Hepatocyte (in vitro differentiated cells): ENCODE measurements around the gene ADISSP. TPM values are rescaled to one million over a fixed set of nuclear protein-coding genes. Genes with fewer than 3 reads are reported as not detected.

Experiments
- DNase-seq: peaks from one replicate; pipeline ENCODE4 v3.0.0-alpha.2; 2016; ENCODE audit warnings: low spot score
- H2AFZ ChIP-seq: fragments of 200-600 bp; sonication (generic); 2 replicates; pipeline ENCODE4 v1.6.0; 2016; ENCODE audit warnings: antibody characterized with exemption, mild to moderate bottlenecking
- H3K27ac ChIP-seq: fragments of 200-600 bp; sonication (generic); 2 replicates; pipeline ENCODE4 v1.5.1; 2016; ENCODE audit warnings: mild to moderate bottlenecking
- H3K27me3 ChIP-seq: fragments of 200-600 bp; sonication (generic); 2 replicates; pipeline ENCODE4 v1.6.1; 2016
- H3K36me3 ChIP-seq: fragments of 200-600 bp; sonication (generic); replicated peaks from 2 replicates; pipeline ENCODE4 v1.5.1; 2016; ENCODE audit warnings: low read depth; ENCODE audit not compliant: insufficient read depth
- H3K4me1 ChIP-seq: fragments of 200-600 bp; sonication (generic); 2 replicates; pipeline ENCODE4 v1.5.1; 2016; ENCODE audit warnings: mild to moderate bottlenecking, moderate library complexity; ENCODE audit not compliant: insufficient read depth
- H3K4me2 ChIP-seq: fragments of 200-600 bp; sonication (generic); 2 replicates; pipeline ENCODE4 v1.6.0; 2016
- H3K4me3 ChIP-seq: fragments of 200-600 bp; sonication (generic); 2 replicates; pipeline ENCODE4 v1.5.1; 2016; ENCODE audit warnings: mild to moderate bottlenecking
- H3K79me2 ChIP-seq: fragments of 200-600 bp; sonication (generic); 2 replicates; pipeline ENCODE4 v1.6.0; 2017; ENCODE audit warnings: mild to moderate bottlenecking
- H3K9me2 ChIP-seq: fragments of 200-600 bp; sonication (generic); replicated peaks from 2 replicates; pipeline ENCODE4 v1.6.0; 2017; ENCODE audit warnings: mild to moderate bottlenecking; ENCODE audit not compliant: insufficient read depth
- H3K9me3 ChIP-seq: fragments of 200-600 bp; sonication (generic); 2 replicates; pipeline ENCODE4 v1.5.1; 2016; ENCODE audit warnings: low read depth, mild to moderate bottlenecking
- H4K20me1 ChIP-seq: fragments of 200-600 bp; sonication (generic); 2 replicates; pipeline ENCODE4 v1.6.0; 2016; ENCODE audit warnings: mild to moderate bottlenecking; ENCODE audit not compliant: insufficient read depth, poor library complexity, severe bottlenecking
- EZH2 ChIP-seq: fragments of 200-600 bp; sonication (generic); IDR thresholded peaks from 2 replicates; pipeline ENCODE4 v1.6.1; 2016; ENCODE audit warnings: antibody characterized with exemption, mild to moderate bottlenecking, borderline replicate concordance
- EZH2phosphoT487 ChIP-seq: fragments of 200-600 bp; sonication (generic); IDR thresholded peaks from one replicate; pipeline ENCODE4 v1.6.1; 2018; ENCODE audit warnings: antibody characterized with exemption, mild to moderate bottlenecking, low read depth, moderate library complexity; ENCODE audit not compliant: unreplicated experiment, severe bottlenecking
- WGBS: methylation state at CpG from one replicate; pipeline ENCODE4 v1.1.6; 2016; ENCODE audit warnings: low lambda C conversion rate; ENCODE audit errors: missing lambda C conversion rate; 5-methylcytosine and 5-hydroxymethylcytosine counted together
- polyA plus RNA-seq: library from polyadenylated mRNA; unstranded; fragments of >200 nt; fragmentation: Nextera tagmentation; extraction: Ambion mirVana; gene quantifications from 2 replicates; pipeline ENCODE4 v1.2.1, GENCODE V29; 2016
- total RNA-seq: library from RNA; depleted of rRNA; stranded (reverse); fragments of >200 nt; gene quantifications from 2 replicates; pipeline ENCODE4 v1.2.3, GENCODE V29; 2014
- TF ChIP-seq, protein P1 (sequence below): fragments of 200-600 bp; sonication (generic); IDR thresholded peaks from 2 replicates; pipeline ENCODE4 v1.5.1; 2016; ENCODE audit warnings: antibody characterized with exemption, mild to moderate bottlenecking; ENCODE audit not compliant: poor library complexity

The ADISSP gene
- total and polyA plus RNA-seq, 2 experiments from 2014 or later: 9.6 to 36.0 TPM

DNA sequence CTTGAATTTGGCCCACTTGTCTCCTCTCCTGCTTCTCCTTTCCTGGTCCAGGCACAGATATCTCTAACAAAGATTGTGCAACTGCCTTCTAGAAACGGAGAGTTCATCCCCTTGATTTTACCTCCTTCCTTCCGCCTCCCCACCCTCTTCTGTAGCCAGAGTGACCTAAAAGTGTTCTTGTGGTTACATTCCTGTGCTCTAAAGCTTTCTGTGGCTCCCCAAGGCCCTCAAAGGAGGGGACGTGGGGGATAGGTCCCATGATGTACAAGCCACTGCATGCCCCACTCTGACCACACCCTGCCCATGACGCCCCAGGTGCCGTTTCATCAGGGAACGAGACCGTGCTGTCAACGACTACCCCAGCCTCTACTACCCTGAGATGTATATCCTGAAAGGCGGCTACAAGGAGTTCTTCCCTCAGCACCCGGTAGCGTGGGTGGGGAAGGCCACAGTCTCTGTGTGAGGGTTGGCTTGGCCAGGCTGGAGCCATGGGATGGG is 36.8 kb upstream of the ADISSP start:
- Histone ChIP-seq H4K20me1 (no peaks in the 10 kb centered on the region), H3K36me3 (no peaks in the 10 kb centered on the region), H3K27me3 (no peaks in the 10 kb centered on the region), H3K4me1 (peaks cover 38% of the 10 kb centered on the region), H2AFZ (no peak overlapping the region), H3K27ac (no peak overlapping the region), H3K4me2 (no peak overlapping the region), H3K79me2 (no peaks in the 10 kb centered on the region), H3K4me3 (no peak overlapping the region), H3K9me3 (no peaks in the 10 kb centered on the region), H3K9me2 (no peaks in the 10 kb centered on the region)
- DNase-seq: no peak
- WGBS: 94% methylated on average over 11 of the region's 11 CpGs
- TF ChIP-seq, protein P1, sequence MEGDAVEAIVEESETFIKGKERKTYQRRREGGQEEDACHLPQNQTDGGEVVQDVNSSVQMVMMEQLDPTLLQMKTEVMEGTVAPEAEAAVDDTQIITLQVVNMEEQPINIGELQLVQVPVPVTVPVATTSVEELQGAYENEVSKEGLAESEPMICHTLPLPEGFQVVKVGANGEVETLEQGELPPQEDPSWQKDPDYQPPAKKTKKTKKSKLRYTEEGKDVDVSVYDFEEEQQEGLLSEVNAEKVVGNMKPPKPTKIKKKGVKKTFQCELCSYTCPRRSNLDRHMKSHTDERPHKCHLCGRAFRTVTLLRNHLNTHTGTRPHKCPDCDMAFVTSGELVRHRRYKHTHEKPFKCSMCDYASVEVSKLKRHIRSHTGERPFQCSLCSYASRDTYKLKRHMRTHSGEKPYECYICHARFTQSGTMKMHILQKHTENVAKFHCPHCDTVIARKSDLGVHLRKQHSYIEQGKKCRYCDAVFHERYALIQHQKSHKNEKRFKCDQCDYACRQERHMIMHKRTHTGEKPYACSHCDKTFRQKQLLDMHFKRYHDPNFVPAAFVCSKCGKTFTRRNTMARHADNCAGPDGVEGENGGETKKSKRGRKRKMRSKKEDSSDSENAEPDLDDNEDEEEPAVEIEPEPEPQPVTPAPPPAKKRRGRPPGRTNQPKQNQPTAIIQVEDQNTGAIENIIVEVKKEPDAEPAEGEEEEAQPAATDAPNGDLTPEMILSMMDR: no peak
- TF ChIP-seq EZH2phosphoT487 (no peak), EZH2 (no peak)

DNA sequence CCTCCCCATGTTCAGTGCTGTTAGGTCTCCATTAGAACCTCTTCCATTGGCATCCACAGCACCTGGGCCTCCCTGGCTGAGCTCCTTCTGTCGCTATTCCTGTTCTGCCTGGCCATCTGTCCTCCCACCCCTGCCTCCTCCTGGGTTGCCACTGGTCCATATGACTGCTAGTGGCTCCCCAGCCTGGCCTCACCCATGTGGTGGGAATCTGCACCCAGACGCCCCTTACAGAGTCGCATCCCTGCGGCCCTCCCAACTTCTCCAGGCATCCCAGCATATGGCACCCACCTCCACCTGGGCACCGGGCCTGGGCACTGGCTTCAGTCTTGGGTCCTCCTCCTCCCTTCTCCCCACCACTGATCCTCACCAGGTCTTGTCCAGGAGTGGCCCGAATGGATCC is 36.3 kb upstream of the ADISSP start:
- H4K20me1 ChIP-seq: no peaks in the 10 kb centered on the region
- no peak for DNase-seq
- H2AFZ ChIP-seq: no peak overlapping the region
- no peak for TF ChIP-seq EZH2phosphoT487
- TF ChIP-seq, protein P1: no peak
- no peak for TF ChIP-seq EZH2
- no peak overlapping the region for H3K4me2 ChIP-seq
- peaks cover 4% of the 10 kb centered on the region for H3K79me2 ChIP-seq
- no peaks in the 10 kb centered on the region for H3K36me3 ChIP-seq
- H3K4me3 ChIP-seq: no peak overlapping the region
- no peak overlapping the region for H3K27ac ChIP-seq
- H3K27me3 ChIP-seq: no peaks in the 10 kb centered on the region
- H3K9me2 ChIP-seq: no peaks in the 10 kb centered on the region
- no peaks in the 10 kb centered on the region for H3K9me3 ChIP-seq
- peaks cover 43% of the 10 kb centered on the region for H3K4me1 ChIP-seq
- WGBS: over 99% methylated on average over 6 of the region's 6 CpGs

DNA sequence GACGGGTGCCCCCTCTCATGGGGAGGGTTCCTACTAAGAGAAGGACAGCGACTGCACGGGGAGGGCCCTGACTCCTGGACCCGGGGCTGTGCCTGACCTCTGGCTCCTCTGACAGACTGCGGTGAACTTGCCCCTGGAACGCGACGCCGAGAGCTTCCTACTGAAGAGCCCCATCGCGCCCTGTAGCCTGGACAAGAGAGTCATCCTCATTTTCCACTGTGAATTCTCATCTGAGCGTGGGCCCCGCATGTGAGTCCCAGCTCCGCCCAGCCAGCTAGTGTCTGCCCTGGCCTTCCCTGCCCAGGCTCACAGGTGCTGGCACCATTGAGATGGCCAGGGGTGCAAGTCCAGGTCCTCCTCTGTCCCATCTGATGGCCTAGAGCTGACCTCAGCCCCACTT is 35.7 kb upstream of the ADISSP start:
- Histone ChIP-seq H3K79me2 (peaks cover 10% of the 10 kb centered on the region), H3K36me3 (no peaks in the 10 kb centered on the region), H4K20me1 (no peaks in the 10 kb centered on the region), H2AFZ (no peak overlapping the region), H3K4me3 (no peak overlapping the region), H3K9me3 (no peaks in the 10 kb centered on the region), H3K4me2 (no peak overlapping the region), H3K9me2 (no peaks in the 10 kb centered on the region), H3K27me3 (no peaks in the 10 kb centered on the region), H3K27ac (no peak overlapping the region), H3K4me1 (peaks cover 45% of the 10 kb centered on the region)
- TF ChIP-seq EZH2: no peak
- no peak for TF ChIP-seq EZH2phosphoT487
- TF ChIP-seq, protein P1: no peak
- DNase-seq: no peak
- 96% methylated on average over 14 of the region's 14 CpGs for WGBS
